Measurements from ENCODE around the gene LEMD1.

Gene LEMD1, protein sequence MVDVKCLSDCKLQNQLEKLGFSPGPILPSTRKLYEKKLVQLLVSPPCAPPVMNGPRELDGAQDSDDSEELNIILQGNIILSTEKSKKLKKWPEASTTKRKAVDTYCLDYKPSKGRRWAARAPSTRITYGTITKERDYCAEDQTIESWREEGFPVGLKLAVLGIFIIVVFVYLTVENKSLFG

DNA sequence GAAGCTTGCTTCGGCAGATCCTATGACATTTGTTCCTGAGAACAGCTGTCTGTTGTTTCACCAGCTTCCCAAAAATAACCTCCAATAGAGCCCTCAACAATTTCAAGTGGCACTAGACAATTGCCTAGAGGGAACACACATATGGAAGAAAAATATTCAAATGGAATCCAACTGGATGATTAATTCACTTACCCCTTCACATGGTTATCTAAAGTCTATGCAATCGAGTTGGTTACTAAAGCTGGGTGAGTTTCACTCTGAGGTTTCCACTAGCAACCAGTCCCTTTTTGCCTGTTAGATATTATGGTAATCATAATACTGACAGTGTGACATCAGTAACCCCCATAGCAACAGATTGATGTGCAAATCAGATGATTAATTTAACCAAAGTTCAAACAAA is at the start of gene LEMD1:
LEMD1 (minus strand) TSS at position 259 of the 400 bp plus-strand sequence. CDS start 1,520 bp downstream, outside the sequence.
- DNase-seq, result no peak

DNA sequence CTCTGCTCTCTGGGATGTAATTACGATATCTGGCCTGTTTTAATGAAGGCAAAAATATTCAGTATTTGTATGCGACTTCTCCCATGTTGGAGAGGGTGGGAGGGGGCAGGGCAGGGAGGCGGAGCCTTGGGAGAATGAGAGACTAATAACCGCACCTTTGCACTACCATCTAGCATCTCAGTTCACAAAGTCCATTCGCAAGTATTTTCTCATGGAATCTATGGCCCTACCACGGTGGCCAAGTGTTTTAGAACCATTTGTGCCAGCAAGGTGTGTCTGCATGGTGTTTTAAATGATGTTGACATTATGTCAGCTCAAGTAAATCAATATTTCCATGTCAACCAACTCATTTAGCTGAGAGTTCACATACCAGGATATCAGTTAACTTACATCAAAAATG is 48.3 kb upstream of the LEMD1 start:
- DNase-seq, result no peak

DNA sequence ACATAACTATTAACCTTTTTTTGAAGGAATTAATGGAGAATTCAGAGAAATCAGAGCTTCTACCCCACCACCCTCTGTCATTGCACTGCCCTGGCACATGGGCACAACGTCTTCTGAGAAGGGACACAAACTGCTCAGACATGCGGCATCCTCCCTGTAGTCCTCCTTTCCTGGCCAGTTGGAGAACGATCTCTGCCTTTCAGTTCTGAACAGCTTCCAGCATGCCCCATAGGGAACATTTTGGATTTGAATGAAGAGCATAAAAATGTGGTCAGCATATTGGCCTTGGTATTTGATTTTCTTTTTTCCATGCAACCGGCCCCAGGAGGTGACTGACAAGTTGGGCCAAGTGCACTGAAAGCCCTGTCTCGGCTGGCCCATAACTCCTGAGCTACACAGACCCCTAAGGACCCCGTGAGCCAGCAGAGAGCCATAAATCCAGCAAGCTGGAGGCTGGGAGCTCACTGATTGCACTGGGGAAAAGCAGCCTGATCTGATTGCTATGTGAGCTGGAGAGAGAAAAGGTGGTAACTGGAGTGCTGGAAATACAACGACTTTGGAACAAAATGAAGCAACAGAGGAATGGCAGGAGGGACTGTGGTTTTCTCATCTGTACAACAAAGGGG is 44.9 kb upstream of the LEMD1 start:
- no peak for DNase-seq

DNA sequence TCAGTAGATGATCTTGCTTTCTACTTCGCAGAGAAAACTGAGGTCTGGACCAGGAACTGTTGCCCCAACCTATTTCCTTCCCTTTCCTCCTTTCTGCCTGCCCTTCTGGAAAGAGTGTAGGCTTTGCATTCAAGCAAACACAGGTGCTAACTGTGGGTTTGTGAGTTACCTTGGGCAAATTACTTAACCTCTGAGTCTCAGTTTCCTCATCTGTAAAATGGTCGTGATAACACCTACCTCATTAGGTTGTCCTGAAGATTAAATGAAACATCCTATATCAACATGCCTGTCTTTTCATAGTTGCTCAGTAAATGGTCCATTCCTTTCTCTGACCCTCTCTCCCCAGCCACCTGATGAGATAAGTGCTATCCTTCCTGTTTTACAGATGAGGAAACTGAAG is 43.5 kb upstream of the LEMD1 start:
- no peak for DNase-seq

DNA sequence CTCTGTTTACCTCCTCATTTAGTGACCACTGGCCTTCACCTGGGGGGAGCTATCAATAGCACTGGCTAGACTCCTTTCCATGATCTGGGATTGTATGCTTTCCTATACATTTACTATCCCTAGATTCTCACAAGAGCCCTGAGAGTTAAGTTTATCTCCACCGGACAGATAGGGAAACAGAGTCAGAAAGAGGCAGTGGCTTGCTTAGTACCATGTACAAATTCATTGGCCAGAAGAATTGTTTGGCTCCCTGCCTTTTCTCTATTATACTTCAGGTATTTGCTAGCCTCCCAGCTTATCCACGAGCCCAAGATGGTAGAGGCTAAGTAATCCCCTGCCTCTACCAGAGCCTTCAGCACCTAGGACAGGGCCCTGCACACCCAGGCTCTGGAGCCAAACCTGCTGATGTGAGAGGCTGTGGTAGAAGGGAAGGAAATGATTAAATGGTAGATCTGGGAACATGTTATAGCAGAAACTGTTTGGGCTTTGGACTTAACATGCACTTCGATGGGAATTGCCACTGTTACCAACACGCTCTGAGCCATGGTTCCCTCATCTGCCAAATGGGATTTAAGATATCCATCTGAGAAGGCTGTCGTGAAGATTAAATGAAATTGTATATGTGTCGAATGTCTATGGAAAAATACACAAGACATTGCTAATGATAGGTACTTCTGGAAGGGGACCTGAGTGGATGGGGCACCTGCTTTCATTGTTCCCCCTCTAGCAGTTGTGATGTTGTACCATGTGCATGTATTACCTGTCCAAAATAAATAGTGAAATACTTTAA is 37.1 kb upstream of the LEMD1 start:
- DNase-seq, result no peak

DNA sequence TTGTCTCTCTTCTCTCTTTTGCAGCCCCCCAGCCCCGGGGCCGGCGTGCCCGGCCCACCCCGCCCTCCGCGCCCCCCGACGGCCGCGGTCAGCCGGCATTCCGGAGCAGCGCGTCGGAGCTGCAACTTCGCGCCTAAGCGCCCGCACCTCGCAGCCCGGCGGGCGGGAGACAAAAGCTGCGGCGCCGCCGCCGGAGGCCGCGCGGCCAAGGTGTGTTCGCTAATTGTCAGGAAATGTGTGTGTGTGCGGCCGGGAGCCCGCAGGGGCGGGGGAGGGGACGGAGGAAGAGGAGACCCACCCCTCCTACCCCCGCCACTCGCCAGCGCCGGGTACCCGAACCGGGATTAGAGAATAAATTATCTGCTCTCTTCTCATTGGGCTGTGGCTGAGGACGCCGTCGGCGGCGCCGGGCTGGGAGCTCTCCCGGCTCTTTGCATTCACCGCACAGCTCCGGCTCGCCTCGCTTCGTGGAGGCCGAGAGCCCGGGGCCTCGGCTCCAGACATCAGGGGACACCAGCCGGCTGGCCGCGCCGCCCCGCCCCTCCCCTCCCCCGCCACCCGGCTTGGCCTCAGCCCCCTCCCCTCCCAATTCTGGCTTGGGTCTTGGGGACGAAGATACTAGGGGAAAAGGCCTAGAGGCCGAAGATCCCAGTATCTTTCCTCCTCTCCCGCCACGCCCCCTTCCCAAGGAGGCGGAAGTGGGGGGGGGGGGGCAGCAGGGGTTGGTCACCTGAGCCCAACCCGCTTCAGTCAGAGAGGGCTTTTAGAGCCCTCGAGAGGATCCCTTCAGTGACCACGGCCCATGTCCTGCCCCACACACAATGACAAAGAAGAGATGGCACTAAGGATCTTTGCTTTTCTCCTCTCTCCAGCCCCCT is 35.3 kb upstream of the LEMD1 start:
- DNase-seq, result no peak

DNA sequence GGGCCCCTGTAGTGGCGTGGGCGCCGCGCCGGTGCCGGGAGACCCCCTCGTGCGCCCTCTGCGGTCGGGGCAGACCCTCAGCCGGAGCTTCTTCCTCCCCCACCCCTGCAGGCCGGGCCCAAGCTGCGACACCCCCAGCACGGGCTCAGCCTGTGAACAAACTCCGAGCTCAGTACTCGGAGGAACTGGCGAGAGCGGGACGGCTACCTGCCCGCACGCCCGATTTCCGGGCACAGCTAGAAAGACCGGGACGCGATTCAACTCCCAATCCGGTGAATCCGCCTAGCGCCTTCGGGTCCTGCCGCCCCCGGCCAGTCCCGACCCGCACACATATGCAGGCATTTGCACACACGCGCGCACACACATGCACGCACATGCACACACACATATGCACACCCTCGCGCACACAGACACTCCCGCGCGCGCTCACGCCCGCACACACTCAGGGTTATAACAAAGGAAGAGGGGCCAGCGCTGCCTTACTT is 34.6 kb upstream of the LEMD1 start:
- DNase-seq, result no peak

DNA sequence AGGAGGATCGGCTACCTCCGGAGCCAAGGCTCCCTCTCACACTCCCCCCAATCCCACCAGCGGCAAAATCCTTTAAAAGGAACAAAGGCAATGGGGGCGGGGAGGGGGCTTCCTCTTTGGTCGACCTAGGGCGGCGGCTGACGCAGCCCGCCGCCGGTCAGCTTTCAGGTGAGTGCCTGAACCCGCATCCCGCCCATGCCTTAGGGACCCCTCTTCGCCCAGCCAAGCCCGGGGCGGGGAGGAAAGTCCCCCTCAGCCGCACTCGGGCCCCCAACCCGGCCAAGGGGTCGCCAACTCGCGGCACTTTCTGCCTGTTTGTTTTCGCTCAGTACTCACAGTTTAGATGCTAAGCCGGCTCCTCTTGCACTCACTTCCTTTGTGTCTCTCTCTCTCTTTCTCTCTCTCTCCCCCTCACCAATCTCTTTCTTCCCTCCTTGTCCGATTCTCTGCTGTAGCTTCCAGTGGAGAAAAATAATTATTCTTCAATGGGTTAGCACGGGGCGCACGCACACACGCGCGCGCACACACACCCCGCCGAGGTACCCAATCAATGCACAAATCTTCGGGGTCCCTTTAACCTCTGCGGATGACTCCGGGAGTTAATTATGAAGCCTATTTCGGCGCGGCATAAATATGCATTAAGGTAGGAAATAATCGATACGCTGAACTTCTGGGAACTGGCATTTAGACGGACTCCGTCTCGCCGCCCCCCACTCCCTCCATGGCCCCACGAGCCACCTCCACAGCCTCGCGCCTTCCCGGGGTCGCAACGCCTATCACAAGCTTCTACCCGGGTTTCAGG is 33.9 kb upstream of the LEMD1 start, which contains the start of gene BLACAT1:
BLACAT1 (minus strand) TSS at position 465 of the 802 bp plus-strand sequence.
- no peak for DNase-seq

DNA sequence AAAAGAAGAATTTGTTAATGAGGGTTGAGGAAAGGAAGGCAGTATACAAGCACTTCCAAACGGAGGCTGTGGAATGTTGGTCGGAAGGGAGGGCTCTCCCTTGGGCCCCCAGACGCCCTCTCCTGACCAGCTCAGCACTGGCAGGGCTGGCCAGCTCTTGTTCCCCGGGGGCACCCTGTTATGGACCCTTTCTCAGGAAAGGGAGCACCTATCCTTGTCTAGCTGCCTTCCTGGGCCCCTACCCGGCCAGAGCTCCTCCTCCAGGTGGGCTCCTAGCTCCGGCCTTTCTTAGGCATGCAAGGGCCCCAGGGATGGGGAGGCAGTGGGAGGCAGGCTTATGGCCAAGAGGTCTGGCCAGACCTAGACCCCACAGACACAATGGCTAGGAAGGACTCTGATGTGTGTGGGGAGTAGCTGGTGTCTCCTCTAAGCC is 33.1 kb upstream of the LEMD1 start:
- no peak for DNase-seq

DNA sequence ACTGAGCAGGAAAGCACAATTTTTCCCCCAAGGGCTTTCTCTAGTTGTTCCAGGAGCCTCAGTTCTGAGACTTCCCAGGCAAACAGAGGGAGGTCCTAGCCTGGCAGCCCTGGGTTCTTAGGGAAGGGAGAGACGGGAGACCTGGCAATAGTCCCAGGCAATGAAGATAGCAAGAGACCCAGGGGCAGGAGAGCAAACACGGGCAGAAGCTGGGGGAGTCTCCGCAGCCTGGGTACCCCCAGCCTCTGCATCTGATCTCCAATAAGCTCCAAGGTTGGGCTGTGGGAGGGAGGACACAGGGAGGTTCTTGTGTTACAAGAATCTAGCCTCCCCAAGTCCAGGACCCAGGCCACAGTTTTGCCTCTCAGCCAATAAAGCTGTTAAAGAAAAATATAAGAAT is 31.6 kb upstream of the LEMD1 start:
- DNase-seq, result no peak

DNA sequence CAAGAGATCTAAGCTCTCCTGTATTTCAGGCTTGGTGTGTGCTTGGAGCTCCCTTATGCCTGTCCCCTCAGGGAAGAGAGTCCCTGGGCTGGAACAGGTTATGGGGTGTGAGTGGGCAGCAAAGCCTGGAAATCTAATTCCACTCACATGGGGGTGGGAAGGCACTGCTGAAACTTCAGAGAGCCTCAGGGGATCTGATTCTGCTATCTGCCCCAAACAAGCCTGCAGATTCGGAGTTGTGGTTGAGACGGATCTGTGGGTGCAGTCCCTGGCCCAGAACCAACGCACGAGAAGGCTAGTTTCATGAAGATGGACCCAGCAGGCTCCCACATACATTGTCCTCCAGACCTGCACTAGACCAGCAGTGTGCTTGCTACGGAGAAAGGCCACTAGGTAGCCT is 31.1 kb upstream of the LEMD1 start:
- no peak for DNase-seq

DNA sequence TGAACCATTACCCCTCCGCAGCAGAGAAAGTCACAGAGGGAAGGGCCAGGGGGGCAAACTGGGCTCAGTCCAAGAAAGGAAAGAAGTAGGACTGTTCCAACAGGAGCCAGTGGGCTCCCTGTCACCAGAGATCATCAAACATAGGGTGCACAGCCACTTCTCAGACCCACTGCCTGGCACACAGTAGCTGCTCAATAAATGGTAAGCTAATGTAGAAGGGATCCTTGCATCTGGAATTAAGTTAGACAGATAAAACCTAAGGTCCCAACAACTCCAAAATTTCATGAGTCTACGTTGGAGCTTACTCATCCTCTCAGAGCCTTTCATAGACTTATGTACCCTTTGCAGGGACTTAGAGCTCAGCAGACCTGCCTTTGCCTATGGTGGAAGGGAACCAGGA is 30.5 kb upstream of the LEMD1 start:
- no peak for DNase-seq

DNA sequence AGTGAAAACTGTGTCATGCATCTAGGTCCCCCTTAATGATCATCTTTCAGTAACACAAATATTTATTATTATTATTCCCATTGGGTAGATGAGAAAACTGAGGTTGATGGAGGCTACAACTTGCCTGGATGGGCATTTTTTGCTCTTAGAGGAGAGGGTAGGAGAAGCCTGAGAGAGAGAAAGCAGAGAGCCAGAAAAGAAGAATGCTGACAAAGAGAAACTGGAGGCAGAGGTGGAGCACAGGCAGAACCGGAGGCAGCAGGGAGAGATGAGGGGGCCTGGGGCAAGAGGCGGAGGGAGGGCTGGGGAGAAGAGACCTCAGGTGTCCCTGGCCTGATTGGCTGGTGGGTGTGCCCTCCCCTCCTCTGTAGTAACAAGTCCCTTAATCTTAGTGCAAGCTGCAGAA is 29.9 kb upstream of the LEMD1 start:
- DNase-seq, result no peak

DNA sequence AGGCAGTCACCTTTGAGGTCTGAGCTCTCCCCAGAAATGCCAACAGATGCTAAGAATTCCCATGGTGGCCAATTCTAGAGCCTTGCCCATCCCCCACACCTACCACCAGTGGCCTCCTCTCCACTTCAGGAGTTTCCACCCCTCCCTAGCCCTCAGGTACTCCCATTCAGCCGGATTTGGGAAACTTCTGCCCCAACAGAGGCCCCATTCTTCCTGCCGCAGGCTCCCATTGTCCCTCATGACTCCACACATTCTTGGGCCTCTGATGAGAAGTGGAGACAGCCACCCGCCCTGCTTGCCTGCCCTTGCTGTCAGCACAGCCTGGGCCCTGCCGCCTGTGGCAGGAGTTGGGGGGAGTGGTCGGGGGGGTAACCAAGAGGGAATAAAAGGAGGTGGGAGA is 29.3 kb upstream of the LEMD1 start:
- no peak for DNase-seq

DNA sequence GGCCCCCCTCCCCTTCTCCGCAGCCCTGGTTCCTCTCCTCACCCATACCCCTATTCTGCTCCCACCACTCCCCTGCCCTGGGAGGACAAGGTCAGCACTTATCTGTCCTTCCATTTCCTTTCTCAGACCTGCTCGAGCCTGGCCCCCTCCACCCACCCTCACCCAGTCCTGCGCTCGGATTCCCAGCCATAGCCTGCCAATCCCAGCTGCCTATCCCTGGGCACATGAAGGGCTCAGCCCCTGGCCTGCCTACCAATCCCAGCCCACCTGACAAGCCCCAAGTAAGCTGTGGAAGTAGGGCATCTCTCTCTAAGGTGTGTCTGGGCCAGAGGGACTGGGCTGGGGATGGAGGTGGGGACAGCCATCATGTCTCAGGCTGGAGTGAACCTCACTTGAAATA is 28.6 kb upstream of the LEMD1 start:
- DNase-seq, result no peak

DNA sequence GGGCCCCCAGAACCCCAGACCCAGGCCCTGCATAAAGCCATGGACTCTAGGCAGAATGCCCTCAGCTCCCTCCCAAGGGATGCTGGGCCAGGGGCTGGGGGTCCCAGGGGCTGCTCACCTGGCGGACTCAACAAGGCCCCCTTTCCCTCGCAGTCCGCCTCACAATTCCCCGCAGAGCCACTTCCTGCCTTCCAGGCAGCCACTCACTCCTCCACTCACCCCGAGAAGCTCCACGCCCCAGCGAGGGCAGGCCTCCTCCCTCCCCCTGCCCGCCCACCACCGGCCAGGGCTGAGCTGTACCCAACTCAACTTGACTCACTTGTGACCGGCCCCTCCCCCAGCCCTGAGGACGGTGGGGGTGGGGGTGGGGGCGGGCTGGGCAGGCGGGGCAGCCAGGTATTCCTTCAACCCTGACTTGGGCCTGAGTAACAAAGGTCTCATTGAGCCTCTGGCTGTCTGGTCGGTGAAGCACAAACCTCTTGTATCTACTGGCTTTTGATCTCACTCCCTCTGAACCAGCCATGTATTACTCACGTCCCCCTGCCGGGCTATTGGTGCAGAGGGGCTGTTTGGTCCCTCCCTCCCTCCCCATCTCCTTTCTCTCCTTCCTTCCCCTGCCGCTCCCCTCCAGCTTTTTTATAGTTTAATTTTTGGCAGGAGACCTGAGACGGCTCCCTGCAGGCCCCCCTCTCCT is 28.0 kb upstream of the LEMD1 start:
- DNase-seq, result no peak

DNA sequence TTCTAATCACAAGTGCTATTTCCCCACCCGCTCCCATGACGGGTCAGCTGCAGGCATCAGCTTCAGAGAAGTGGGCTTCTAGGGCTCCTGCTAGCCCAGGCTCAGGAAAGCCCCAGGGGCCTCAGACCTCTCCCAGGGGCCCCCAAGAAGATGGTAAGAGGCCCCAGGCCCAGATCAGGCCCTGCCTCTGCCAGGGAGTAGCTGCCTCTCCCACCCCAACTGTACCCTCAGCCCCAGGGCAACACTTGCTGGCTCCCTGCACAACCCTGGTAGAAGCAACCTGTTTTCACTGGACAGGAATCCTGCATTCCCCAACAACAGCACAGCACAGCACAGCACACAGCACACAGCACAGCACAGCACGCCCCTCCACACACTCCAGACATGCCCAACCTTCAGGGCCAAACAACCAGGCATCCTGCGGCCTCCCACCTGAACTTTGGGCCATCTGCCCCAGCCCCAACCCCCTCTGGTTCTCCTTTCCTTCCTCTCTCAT is 27.4 kb upstream of the LEMD1 start:
- DNase-seq, result no peak

DNA sequence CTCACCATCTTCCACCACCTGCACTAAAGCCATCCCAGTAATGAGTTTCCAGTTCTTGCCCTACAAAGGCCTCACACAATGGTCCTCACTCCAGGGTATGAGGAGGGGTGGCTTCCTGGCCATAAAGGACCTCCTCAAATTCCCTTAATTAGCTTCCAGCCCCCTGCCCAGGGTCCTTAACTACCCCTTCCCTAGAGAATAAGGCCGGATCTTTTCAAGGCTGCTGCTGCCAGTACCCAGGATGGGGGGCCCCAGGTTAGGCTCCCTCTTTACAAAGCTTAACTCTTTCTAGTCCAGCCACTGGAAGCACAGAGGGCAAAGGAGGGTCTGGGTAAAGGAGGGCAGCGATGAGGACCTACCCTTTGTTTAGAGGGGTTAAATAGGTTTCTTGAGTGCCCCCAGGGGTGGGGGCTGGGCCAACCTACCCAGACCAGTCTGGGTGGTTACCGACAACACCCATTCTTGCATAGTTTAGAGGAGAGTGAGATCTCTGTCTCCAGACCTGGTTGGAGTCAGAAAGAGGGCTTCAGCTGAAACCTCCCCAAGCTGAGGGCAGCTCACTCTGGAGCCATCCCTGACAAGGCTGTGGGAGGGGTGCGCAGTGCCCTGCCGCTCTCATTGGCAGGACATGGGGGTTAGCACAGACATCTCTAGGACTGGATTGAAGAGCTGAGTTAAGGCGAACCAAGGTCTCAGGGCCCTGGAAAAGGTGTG is 26.8 kb upstream of the LEMD1 start:
- DNase-seq, result no peak

DNA sequence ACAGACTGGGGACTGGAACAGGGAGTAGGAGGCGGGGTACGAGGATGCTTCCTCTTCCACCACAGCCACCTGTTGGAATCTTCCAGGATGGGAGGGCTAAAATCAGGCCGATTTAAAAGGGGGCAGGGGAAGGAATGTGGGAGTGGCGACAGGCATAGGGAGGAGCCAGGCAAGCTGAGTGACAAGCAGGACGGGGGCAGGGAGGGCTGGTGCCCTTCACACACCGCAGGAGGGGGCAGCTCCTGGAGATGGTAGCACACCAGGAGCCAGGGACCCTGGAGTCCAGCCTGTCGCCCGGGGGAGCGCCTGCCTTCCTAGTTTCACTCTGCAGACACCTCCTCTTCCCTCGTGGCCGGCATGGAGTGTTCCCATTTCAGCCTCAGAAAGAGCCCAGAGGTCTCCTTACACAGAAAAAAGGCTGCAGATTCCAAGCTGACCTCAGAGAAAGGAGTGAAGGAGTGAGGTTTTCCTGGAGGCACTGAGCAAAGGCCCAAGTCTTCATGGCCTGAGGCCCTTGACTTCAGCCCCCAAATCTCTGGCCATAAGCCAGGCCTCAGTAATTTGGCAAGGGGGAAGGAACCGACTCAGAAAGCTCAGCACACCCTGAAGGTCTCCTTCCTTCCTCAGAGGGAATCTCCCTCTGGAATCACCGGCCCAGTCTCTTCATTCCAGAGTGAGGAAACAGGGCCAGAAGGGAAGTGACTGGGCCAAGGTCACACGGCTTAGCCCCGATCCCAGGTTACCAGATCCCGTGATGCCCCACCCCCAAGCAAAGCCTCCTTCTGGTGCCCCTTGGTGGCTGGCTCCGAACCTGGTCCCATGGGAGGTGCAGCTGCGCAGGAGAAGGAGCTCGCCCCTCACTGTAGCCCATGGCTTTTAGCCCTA is 25.8 kb upstream of the LEMD1 start:
- DNase-seq, result no peak

DNA sequence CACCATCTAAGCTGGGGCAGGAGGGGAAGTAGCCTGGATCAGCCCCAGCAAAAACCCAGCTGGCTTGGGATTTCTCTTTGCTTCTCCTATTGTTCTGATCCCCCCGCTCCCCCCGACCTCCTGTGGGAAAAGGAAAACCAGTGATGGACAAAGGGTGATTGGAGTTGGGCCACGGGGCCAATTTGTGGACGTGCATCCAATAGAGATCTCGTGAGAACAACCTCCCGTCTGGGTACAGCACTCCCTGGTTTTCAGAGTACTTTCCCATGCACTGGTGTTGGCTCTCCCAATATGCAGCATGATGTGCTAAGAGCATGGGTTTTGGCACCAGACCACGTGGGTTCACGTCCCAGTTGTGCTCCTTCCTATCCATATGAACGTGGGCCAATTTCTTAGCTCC is 25.0 kb upstream of the LEMD1 start:
- no peak for DNase-seq
